HCT116 (cell line): ENCODE measurements around the gene SUPT3H. TPM values are rescaled to one million over a fixed set of nuclear protein-coding genes. Genes with fewer than 3 reads are reported as not detected.
A peak's percentile ranks its signal among the peaks of the same experiment; 100 is the strongest.

Source experiments
- ATAC-seq: fragments of 200-7000 bp; cut with Tn5 transposase; 2 replicates; pipeline ENCODE4 v1.9.1; 2020; ENCODE audit warnings: mild to moderate bottlenecking, moderate library complexity
- BruUV-seq: library from RNA; stranded (reverse); fragments of 400-500 nt; replicated peaks from 2 replicates; lab custom pipeline; 2021; lab: Mats Ljungman, UMichigan
- CTCF ChIA-PET: fragments of 300-600 bp; sonication (Branson Sonifier 250); formaldehyde crosslinking; loops from one replicate; lab custom pipeline; 2021; ENCODE audit warnings: antibody characterized with exemption; lab: Charles Lee
- POLR2A ChIA-PET: fragments of 300-600, 350-600 bp; sonication (Branson Sonifier 250); formaldehyde crosslinking; loops from one replicate; lab custom pipeline; 2021; ENCODE audit warnings: antibody characterized with exemption; lab: Charles Lee
- RAD21 ChIA-PET, 2 experiments: fragments of 300-600 bp; sonication (Branson Sonifier 250); formaldehyde crosslinking; loops; one replicate each; lab custom pipeline; 2023; ENCODE audit warnings: low total read pairs in 2 of 2; ENCODE audit not compliant: uncharacterized antibody in 2 of 2, unreplicated experiment in 2 of 2, low non-redundant PET in 1 of 2; lab: Charles Lee
- DNase-seq: peaks from one replicate; pipeline ENCODE4 v3.0.0-alpha.2; 2010; ENCODE audit warnings: low read depth, low spot score
- H2AFZ ChIP-seq: fragments of 200-600 bp; shearing (Covaris generic), sonication (generic); 2 replicates; pipeline ENCODE4 v1.6.1; 2017; ENCODE audit warnings: low read depth, mixed run types, mixed read lengths, antibody characterized with exemption, low read length; ENCODE audit not compliant: poor library complexity, severe bottlenecking
- H3K27ac ChIP-seq: 2 replicates; pipeline ENCODE4 v1.5.1; 2012; ENCODE audit warnings: low read depth, low read length
- H3K27me3 ChIP-seq: fragments of 200-600 bp; sonication (generic); 2 replicates; pipeline ENCODE4 v1.6.1; 2016; ENCODE audit warnings: mixed run types, low read length, mixed read lengths; ENCODE audit not compliant: insufficient read depth
- H3K36me3 ChIP-seq, 2 experiments: fragments of 200-500 bp in 1 of 2; fragments of 200-600 bp in 1 of 2; sonication (Bioruptor generic) in 1 of 2; sonication (generic) in 1 of 2; 2 replicates each; pipeline versions ENCODE4 v1.5.1 to v1.6.1; 2014 to 2016; ENCODE audit warnings: low read length in 2 of 2, inconsistent platforms in 1 of 2, mixed read lengths in 1 of 2, mixed run types in 1 of 2; ENCODE audit not compliant: insufficient read depth in 2 of 2, control insufficient read depth in 1 of 2
- H3K4me1 ChIP-seq, 2 experiments: fragments of 200-600 bp in 1 of 2; sonication (generic) in 1 of 2; 2 replicates each; pipeline versions ENCODE4 v1.5.1 to v1.6.1; 2012 to 2017; ENCODE audit warnings: low read length in 2 of 2, inconsistent platforms in 1 of 2, mild to moderate bottlenecking in 1 of 2, mixed read lengths in 1 of 2, mixed run types in 1 of 2, moderate library complexity in 1 of 2; ENCODE audit not compliant: insufficient read depth in 2 of 2, control insufficient read depth in 1 of 2
- H3K4me2 ChIP-seq: fragments of 200-600 bp; sonication (generic); 2 replicates; pipeline ENCODE4 v1.6.1; 2017; ENCODE audit warnings: mixed run types, low read length, mixed read lengths
- H3K4me3 ChIP-seq, 2 experiments: fragments of 200-600 bp in 1 of 2; sonication (generic) in 1 of 2; replicated peaks in 1 of 2; 2 replicates each; pipeline ENCODE4 v1.5.1; 2011 to 2016; ENCODE audit warnings: low read length in 2 of 2, control low read depth in 1 of 2, low read depth in 1 of 2, mild to moderate bottlenecking in 1 of 2, mixed read lengths in 1 of 2, mixed run types in 1 of 2
- H3K79me2 ChIP-seq: fragments of 200-600 bp; sonication (generic); 2 replicates; pipeline ENCODE4 v1.6.1; 2017; ENCODE audit warnings: mild to moderate bottlenecking, mixed run types, low read length, moderate library complexity, mixed read lengths; ENCODE audit not compliant: insufficient read depth
- H3K9ac ChIP-seq: fragments of 200-600 bp; sonication (generic); 2 replicates; pipeline ENCODE4 v1.6.1; 2016; ENCODE audit warnings: low read length, mixed read lengths
- H3K9me2 ChIP-seq: fragments of 200-600 bp; sonication (generic), shearing (Covaris generic); 2 replicates; pipeline ENCODE4 v1.6.1; 2017; ENCODE audit warnings: mixed run types, mild to moderate bottlenecking, moderate library complexity; ENCODE audit not compliant: insufficient read depth
- H3K9me3 ChIP-seq, 2 experiments: fragments of 200-500 bp in 1 of 2; fragments of 200-600 bp in 1 of 2; sonication (Bioruptor generic) in 1 of 2; sonication (generic) in 1 of 2; 2 replicates each; pipeline ENCODE4 v1.6.1; 2014 to 2017; ENCODE audit warnings: low read length in 2 of 2, mixed read lengths in 2 of 2, inconsistent platforms in 1 of 2, low read depth in 1 of 2, mild to moderate bottlenecking in 1 of 2, mixed run types in 1 of 2, moderate library complexity in 1 of 2; ENCODE audit not compliant: control insufficient read depth in 1 of 2, insufficient read depth in 1 of 2
- H4K20me1 ChIP-seq: fragments of 200-600 bp; sonication (generic), shearing (Covaris generic); 2 replicates; pipeline ENCODE4 v1.6.1; 2017; ENCODE audit warnings: mixed run types, mild to moderate bottlenecking, moderate library complexity; ENCODE audit not compliant: insufficient read depth
- CBX3 ChIP-seq: IDR thresholded peaks from 2 replicates; pipeline ENCODE4 v1.6.1; 2012; ENCODE audit warnings: low read depth
- ELF1 ChIP-seq: IDR thresholded peaks from 2 replicates; pipeline ENCODE4 v1.6.1; 2012; ENCODE audit warnings: low read depth, borderline replicate concordance
- EZH2 ChIP-seq: fragments of 200-600 bp; sonication (generic); IDR thresholded peaks from 2 replicates; pipeline ENCODE4 v1.6.1; 2017; ENCODE audit warnings: antibody characterized with exemption, mixed run types
- EZH2phosphoT487 ChIP-seq: fragments of 200-600 bp; IDR thresholded peaks from 2 replicates; pipeline ENCODE4 v1.6.1; 2018; ENCODE audit warnings: antibody characterized with exemption, borderline replicate concordance
- FOSL1 ChIP-seq: IDR thresholded peaks from 2 replicates; pipeline ENCODE4 v1.6.1; 2012; ENCODE audit warnings: low read depth
- JUND ChIP-seq: IDR thresholded peaks from 2 replicates; pipeline ENCODE4 v1.6.1; 2012
- POLR2A ChIP-seq: IDR thresholded peaks from 2 replicates; pipeline ENCODE4 v1.7.0; 2011; ENCODE audit warnings: borderline replicate concordance; ENCODE audit not compliant: insufficient read depth, insufficient read length; ENCODE audit errors: extremely low read depth
- POLR2AphosphoS5 ChIP-seq: IDR thresholded peaks from 2 replicates; pipeline ENCODE4 v1.6.1; 2011; ENCODE audit warnings: mild to moderate bottlenecking, low read depth, low read length, moderate library complexity
- RAD21 ChIP-seq: IDR thresholded peaks from 2 replicates; pipeline ENCODE4 v1.6.1; 2012; ENCODE audit warnings: low read depth, mild to moderate bottlenecking
- SP1 ChIP-seq: IDR thresholded peaks from 2 replicates; pipeline ENCODE4 v1.6.1; 2012; ENCODE audit warnings: low read depth
- SRF ChIP-seq: IDR thresholded peaks from 2 replicates; pipeline ENCODE4 v1.6.1; 2012; ENCODE audit warnings: low read depth
- YY1 ChIP-seq: IDR thresholded peaks from 2 replicates; pipeline ENCODE4 v1.6.1; 2011; ENCODE audit warnings: low read length, low read depth, moderate library complexity, mild to moderate bottlenecking; ENCODE audit not compliant: insufficient replicate concordance; ENCODE audit errors: extremely low read depth
- ZFX ChIP-seq: fragments of 450-650 bp; IDR thresholded peaks from 2 replicates; pipeline ENCODE4 v1.6.1; 2017
- ZNF274 ChIP-seq: fragments of 200-500 bp; sonication (Bioruptor generic); IDR thresholded peaks from 2 replicates; pipeline ENCODE4 v1.6.1; 2014; ENCODE audit warnings: mild to moderate bottlenecking, low read depth, low read length, inconsistent platforms
- intact Hi-C: fragments of 100-400 bp; cut with micrococcal nuclease; formaldehyde crosslinking; loops from 2 replicates; pipeline ENCODE4 v1.10.0; 2022
- total RNA-seq: library from RNA; stranded (reverse); gene quantifications from one replicate; pipeline ENCODE4 v1.2.1, GENCODE V29; 2021; ENCODE audit not compliant: unreplicated experiment
- TF ChIP-seq, protein P1 (sequence below): IDR thresholded peaks from 2 replicates; pipeline ENCODE4 v1.6.1; 2011; ENCODE audit warnings: mild to moderate bottlenecking, low read length, moderate library complexity; ENCODE audit not compliant: insufficient replicate concordance; ENCODE audit errors: extremely low read depth
- TF ChIP-seq, protein P2 (sequence below), 3 experiments: fragments of 200-600 bp in 1 of 3; sonication (generic) in 1 of 3; IDR thresholded peaks in 2 of 3; conservative IDR thresholded peaks in 1 of 3; 2 replicates each; pipeline ENCODE4 v1.5.1; 2012 to 2017; ENCODE audit warnings: low read depth in 2 of 3, low read length in 2 of 3, antibody characterized with exemption in 1 of 3, borderline replicate concordance in 1 of 3, control low read depth in 1 of 3, mild to moderate bottlenecking in 1 of 3, mixed read lengths in 1 of 3, mixed run types in 1 of 3, moderate library complexity in 1 of 3; ENCODE audit not compliant: insufficient read depth in 1 of 3
- TF ChIP-seq, protein P3 (sequence below): IDR thresholded peaks from 2 replicates; pipeline ENCODE4 v1.6.1; 2012
- TF ChIP-seq, protein P4 (sequence below): IDR thresholded peaks from 2 replicates; pipeline ENCODE4 v1.6.1; 2012

SUPT3H gene
- total RNA-seq, 1 experiment from 2014 or later: 7.4 TPM

GRCh38 chr6:45052325-45052724 lies 325.4 kb downstream of the SUPT3H start:
- DNase-seq (no peak), ATAC-seq (no peak)
- Histone ChIP-seq H2AFZ (no peak overlapping the region), H4K20me1 (no peaks in the 10 kb centered on the region), H3K4me2 (peak overlapping the region; percentile 27), H3K9me3 (no peaks in the 10 kb centered on the region), H3K27me3 (no peaks in the 10 kb centered on the region), H3K4me1 (peaks cover 19 to 43% of the 10 kb centered on the region in 2 experiments), H3K4me3 (no peak overlapping the region), H3K36me3 (no peaks in the 10 kb centered on the region), H3K9ac (no peak overlapping the region), H3K9me2 (no peaks in the 10 kb centered on the region), H3K27ac (no peak overlapping the region), H3K79me2 (no peaks in the 10 kb centered on the region)
- no TSS peak for BruUV-seq
- TF ChIP-seq EZH2 (no peak), ZNF274 (no peak), JUND (no peak), ZFX (no peak), EZH2phosphoT487 (no peak), POLR2A (no peak), SRF (no peak), FOSL1 (no peak), CBX3 (no peak), POLR2AphosphoS5 (no peak), SP1 (no peak), ELF1 (no peak), YY1 (no peak), RAD21 (no peak)
- TF ChIP-seq, protein P1, sequence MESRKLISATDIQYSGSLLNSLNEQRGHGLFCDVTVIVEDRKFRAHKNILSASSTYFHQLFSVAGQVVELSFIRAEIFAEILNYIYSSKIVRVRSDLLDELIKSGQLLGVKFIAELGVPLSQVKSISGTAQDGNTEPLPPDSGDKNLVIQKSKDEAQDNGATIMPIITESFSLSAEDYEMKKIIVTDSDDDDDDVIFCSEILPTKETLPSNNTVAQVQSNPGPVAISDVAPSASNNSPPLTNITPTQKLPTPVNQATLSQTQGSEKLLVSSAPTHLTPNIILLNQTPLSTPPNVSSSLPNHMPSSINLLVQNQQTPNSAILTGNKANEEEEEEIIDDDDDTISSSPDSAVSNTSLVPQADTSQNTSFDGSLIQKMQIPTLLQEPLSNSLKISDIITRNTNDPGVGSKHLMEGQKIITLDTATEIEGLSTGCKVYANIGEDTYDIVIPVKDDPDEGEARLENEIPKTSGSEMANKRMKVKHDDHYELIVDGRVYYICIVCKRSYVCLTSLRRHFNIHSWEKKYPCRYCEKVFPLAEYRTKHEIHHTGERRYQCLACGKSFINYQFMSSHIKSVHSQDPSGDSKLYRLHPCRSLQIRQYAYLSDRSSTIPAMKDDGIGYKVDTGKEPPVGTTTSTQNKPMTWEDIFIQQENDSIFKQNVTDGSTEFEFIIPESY: no peak
- TF ChIP-seq, protein P2, sequence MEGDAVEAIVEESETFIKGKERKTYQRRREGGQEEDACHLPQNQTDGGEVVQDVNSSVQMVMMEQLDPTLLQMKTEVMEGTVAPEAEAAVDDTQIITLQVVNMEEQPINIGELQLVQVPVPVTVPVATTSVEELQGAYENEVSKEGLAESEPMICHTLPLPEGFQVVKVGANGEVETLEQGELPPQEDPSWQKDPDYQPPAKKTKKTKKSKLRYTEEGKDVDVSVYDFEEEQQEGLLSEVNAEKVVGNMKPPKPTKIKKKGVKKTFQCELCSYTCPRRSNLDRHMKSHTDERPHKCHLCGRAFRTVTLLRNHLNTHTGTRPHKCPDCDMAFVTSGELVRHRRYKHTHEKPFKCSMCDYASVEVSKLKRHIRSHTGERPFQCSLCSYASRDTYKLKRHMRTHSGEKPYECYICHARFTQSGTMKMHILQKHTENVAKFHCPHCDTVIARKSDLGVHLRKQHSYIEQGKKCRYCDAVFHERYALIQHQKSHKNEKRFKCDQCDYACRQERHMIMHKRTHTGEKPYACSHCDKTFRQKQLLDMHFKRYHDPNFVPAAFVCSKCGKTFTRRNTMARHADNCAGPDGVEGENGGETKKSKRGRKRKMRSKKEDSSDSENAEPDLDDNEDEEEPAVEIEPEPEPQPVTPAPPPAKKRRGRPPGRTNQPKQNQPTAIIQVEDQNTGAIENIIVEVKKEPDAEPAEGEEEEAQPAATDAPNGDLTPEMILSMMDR (IDR thresholded peaks at IDR 0.05 in 2 of 3, conservative IDR thresholded peaks at IDR 0.05 in 1 of 3; ENCODE audit: borderline replicate concordance in 1 of 3, insufficient read depth in 1 of 3, low read depth in 2 of 3, low read length in 2 of 3): no peak
- TF ChIP-seq, protein P3, sequence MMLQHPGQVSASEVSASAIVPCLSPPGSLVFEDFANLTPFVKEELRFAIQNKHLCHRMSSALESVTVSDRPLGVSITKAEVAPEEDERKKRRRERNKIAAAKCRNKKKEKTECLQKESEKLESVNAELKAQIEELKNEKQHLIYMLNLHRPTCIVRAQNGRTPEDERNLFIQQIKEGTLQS: no peak
- TF ChIP-seq, protein P4, sequence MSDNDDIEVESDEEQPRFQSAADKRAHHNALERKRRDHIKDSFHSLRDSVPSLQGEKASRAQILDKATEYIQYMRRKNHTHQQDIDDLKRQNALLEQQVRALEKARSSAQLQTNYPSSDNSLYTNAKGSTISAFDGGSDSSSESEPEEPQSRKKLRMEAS: no peak
- ChIA-PET POLR2A (no interaction called here), RAD21 (no interaction called here), CTCF (interaction anchor here (0.8 kb wide), 1 partner anchor 577 kb away, joined by 3 read pairs; no protein-coding TSS in a partner anchor)
- intact Hi-C loops: no loop called here
